ENCODE results near the gene API5. TPM values are rescaled to one million over a fixed set of nuclear protein-coding genes. Genes with fewer than 3 reads are reported as not detected.

The API5 gene
- total RNA-seq (89.0 TPM), polyA plus RNA-seq (ENCODE audit: insufficient read depth, low read depth, low replicate concordance) (48.5 TPM)
- long read RNA-seq, donor 1, transcript API5-201 (14 exons, 3,714 nt) = minor isoform, 6 of 35 reads
- long read RNA-seq, donor 1, transcript API5-208 (14 exons, 1,868 nt) = major isoform, 11 of 35 reads
- long read RNA-seq, donor 1, partial matches to known transcripts = 16 of 35 reads
- long read RNA-seq, donor 1, other reads (novel, unspliced or antisense) = 0 of 35 reads
- long read RNA-seq, donor 2, transcript API5-208 (14 exons, 1,868 nt) = major isoform, 8 of 17 reads
- long read RNA-seq, donor 2, transcript API5-201 (14 exons, 3,714 nt) = minor isoform, 6 of 17 reads
- long read RNA-seq, donor 2, partial matches to known transcripts = 0 of 17 reads
- long read RNA-seq, donor 2, other reads (novel, unspliced or antisense) = 0 of 17 reads
- long read RNA-seq, donor 3, transcript API5-208 (14 exons, 1,868 nt) = minor isoform, 7 of 27 reads
- long read RNA-seq, donor 3, transcript API5-201 (14 exons, 3,714 nt) = major isoform, 12 of 27 reads
- long read RNA-seq, donor 3, partial matches to known transcripts = 5 of 27 reads
- long read RNA-seq, donor 3, other reads (novel, unspliced or antisense) = 0 of 27 reads
- long read RNA-seq, donor 4, transcript API5-208 (14 exons, 1,868 nt) = major isoform, 12 of 23 reads
- long read RNA-seq, donor 4, transcript API5-201 (14 exons, 3,714 nt) = minor isoform, 9 of 23 reads
- long read RNA-seq, donor 4, partial matches to known transcripts = 0 of 23 reads
- long read RNA-seq, donor 4, other reads (novel, unspliced or antisense) = 0 of 23 reads
- long read RNA-seq, donor 5, partial matches to known transcripts = 0 of 3 reads
- long read RNA-seq, donor 5, other reads (novel, unspliced or antisense) = 0 of 3 reads
- long read RNA-seq, donor 6, transcript API5-201 (14 exons, 3,714 nt) = major isoform, 9 of 35 reads
- long read RNA-seq, donor 6, transcript API5-208 (14 exons, 1,868 nt) = major isoform, 9 of 35 reads
- long read RNA-seq, donor 6, partial matches to known transcripts = 14 of 35 reads
- long read RNA-seq, donor 6, other reads (novel, unspliced or antisense) = 0 of 35 reads
- long read RNA-seq, donor 7, transcript API5-201 (14 exons, 3,714 nt) = major isoform, 41 of 104 reads
- long read RNA-seq, donor 7, transcript API5-208 (14 exons, 1,868 nt) = minor isoform, 40 of 104 reads
- long read RNA-seq, donor 7, partial matches to known transcripts = 8 of 104 reads
- long read RNA-seq, donor 7, other reads (novel, unspliced or antisense) = 10 of 104 reads
- long read RNA-seq, donor 8, transcript API5-201 (14 exons, 3,714 nt) = minor isoform, 7 of 48 reads
- long read RNA-seq, donor 8, transcript API5-210 (13 exons, 1,760 nt) = minor isoform, 5 of 48 reads
- long read RNA-seq, donor 8, transcript API5-208 (14 exons, 1,868 nt) = major isoform, 8 of 48 reads
- long read RNA-seq, donor 8, partial matches to known transcripts = 25 of 48 reads
- long read RNA-seq, donor 8, other reads (novel, unspliced or antisense) = 0 of 48 reads
- long read RNA-seq, donor 9, partial matches to known transcripts = 0 of 9 reads
- long read RNA-seq, donor 9, other reads (novel, unspliced or antisense) = 0 of 9 reads
- long read RNA-seq, donor 10, transcript API5-201 (14 exons, 3,714 nt) = major isoform, 8 of 25 reads
- long read RNA-seq, donor 10, transcript API5-208 (14 exons, 1,868 nt) = minor isoform, 7 of 25 reads
- long read RNA-seq, donor 10, partial matches to known transcripts = 5 of 25 reads
- long read RNA-seq, donor 10, other reads (novel, unspliced or antisense) = 0 of 25 reads

GRCh38 chr11:43311791-43312607, at the start of gene API5:
Gene API5, plus strand, starts transcription at chr11:43311996. Its CDS starts 132 bp downstream, at chr11:43312128.
- H3K27ac ChIP-seq (ENCODE audit: low read depth in 2 of 2, low read length in 2 of 2) = peak within 1 kb of the TSS; percentile 72 to 78
- peak within 1 kb of the TSS; percentile 83 to 94 (median 85) for H3K9ac ChIP-seq (ENCODE audit: low read length in 3 of 3)
- TF ChIP-seq CTCF (IDR thresholded peaks at IDR 0.05; ENCODE audit: borderline replicate concordance, extremely low read depth, insufficient read depth) = peak; percentile 82
- H3K4me1 ChIP-seq (ENCODE audit: control insufficient read depth in 2 of 3, insufficient read depth in 2 of 3, low read depth in 1 of 3, low read length in 3 of 3) = peaks cover 0 to 8% (median 3%) of the 10 kb centered on the region in 3 donors
- DNase-seq (peak; percentile 96 to 98 (median 96)), FAIRE-seq (no peak)
- H3K36me3 ChIP-seq (ENCODE audit: control insufficient read depth in 2 of 3, insufficient read depth in 3 of 3, low read length in 3 of 3) = no peaks in the 10 kb centered on the region
- no peaks in the 10 kb centered on the region for H3K9me3 ChIP-seq (ENCODE audit: control insufficient read depth in 2 of 3, insufficient read depth in 1 of 3, low read length in 3 of 3)
- H3K4me3 ChIP-seq (ENCODE audit: low read length in 3 of 3) = peak within 1 kb of the TSS; percentile 90 to 96 (median 94)
- H3K27me3 ChIP-seq (ENCODE audit: control insufficient read depth, insufficient read depth, low read length) = no peaks in the 10 kb centered on the region
- intact Hi-C loops (cut with DNase I) = no loop called here

GRCh38 chr11:43267856-43268580, 43.8 kb upstream of the API5 start:
- no peak for TF ChIP-seq CTCF (IDR thresholded peaks at IDR 0.05; ENCODE audit: borderline replicate concordance, extremely low read depth, insufficient read depth)
- DNase-seq (peak in 4 of 5 donors; percentile 26 to 70 (median 52)), FAIRE-seq (no peak)
- no peaks in the 10 kb centered on the region for H3K27me3 ChIP-seq (ENCODE audit: control insufficient read depth, insufficient read depth, low read length)
- H3K27ac ChIP-seq (ENCODE audit: low read depth in 2 of 2, low read length in 2 of 2) = no peak overlapping the region
- no peak overlapping the region for H3K9ac ChIP-seq (ENCODE audit: low read length in 3 of 3)
- no peaks in the 10 kb centered on the region for H3K4me1 ChIP-seq (ENCODE audit: control insufficient read depth in 2 of 3, insufficient read depth in 2 of 3, low read depth in 1 of 3, low read length in 3 of 3)
- no peaks in the 10 kb centered on the region for H3K9me3 ChIP-seq (ENCODE audit: control insufficient read depth in 2 of 3, insufficient read depth in 1 of 3, low read length in 3 of 3)
- intact Hi-C loops (cut with DNase I) = no loop called here
- H3K36me3 ChIP-seq (ENCODE audit: control insufficient read depth in 2 of 3, insufficient read depth in 3 of 3, low read length in 3 of 3) = no peaks in the 10 kb centered on the region
- peak overlapping the region in 1 of 3 donors; percentile 44 for H3K4me3 ChIP-seq (ENCODE audit: low read length in 3 of 3)

All from kidney (tissue), 22 donors.